ENCODE measurements around the gene SFXN4. TPM values are rescaled to one million over a fixed set of nuclear protein-coding genes. Genes with fewer than 3 reads are reported as not detected.

The SFXN4 gene, protein sequence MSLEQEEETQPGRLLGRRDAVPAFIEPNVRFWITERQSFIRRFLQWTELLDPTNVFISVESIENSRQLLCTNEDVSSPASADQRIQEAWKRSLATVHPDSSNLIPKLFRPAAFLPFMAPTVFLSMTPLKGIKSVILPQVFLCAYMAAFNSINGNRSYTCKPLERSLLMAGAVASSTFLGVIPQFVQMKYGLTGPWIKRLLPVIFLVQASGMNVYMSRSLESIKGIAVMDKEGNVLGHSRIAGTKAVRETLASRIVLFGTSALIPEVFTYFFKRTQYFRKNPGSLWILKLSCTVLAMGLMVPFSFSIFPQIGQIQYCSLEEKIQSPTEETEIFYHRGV
- total RNA-seq: 14.6 TPM
- long read RNA-seq, transcript SFXN4-201 (14 exons, 1,363 nt): major isoform, 10 of 26 reads
- long read RNA-seq, partial matches to known transcripts: 1 of 26 reads
- long read RNA-seq, other reads (novel, unspliced or antisense): 15 of 26 reads

DNA sequence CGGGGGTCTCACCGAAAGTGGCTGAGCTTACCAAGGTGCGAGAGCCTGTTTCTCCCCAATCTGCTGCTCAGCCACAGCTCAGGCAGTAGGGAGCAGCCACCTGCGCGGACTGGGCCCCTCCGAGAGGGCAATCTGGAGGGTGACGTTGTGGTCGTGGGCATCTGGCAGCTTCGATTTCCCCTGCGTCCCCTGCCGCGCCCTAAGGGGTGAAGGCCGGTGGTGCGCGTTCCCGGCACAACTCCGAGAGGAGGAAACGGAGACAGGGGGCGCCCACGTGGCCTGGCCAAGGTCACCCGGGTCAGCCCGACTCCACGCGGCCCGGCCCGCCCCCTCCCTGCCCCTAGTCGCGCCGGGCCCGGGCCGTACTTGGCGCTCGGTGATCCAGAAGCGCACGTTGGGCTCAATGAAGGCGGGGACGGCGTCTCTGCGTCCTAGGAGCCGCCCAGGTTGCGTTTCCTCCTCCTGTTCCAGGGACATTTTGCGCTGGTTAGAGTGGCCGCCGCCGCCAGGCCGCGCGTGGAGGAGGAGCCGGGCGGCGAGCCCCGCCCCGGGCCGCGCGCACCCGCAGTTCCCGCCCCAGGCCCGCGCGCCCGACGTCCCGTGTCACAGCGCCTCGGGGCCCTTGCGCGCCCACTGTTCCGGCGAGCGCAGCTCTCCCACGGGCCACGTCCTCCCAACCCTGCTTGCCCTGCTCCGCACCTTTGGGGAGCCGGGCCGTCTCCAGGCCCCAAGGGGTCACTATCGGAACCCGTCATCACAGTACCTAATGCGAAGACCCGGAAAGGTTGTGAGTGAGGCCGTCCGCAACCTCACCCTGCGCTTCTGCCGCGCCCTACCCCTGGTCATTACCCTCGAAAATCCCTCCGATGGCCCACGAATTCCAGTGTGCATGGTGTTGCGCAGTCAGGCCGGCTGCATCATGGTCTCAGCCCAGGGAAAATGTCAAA lies at the start of gene SFXN4:
SFXN4 (minus strand) TSS at position 544 of the 947 bp plus-strand sequence; CDS start at position 477, 67 bp downstream.
- peak; percentile 99 for ATAC-seq

DNA sequence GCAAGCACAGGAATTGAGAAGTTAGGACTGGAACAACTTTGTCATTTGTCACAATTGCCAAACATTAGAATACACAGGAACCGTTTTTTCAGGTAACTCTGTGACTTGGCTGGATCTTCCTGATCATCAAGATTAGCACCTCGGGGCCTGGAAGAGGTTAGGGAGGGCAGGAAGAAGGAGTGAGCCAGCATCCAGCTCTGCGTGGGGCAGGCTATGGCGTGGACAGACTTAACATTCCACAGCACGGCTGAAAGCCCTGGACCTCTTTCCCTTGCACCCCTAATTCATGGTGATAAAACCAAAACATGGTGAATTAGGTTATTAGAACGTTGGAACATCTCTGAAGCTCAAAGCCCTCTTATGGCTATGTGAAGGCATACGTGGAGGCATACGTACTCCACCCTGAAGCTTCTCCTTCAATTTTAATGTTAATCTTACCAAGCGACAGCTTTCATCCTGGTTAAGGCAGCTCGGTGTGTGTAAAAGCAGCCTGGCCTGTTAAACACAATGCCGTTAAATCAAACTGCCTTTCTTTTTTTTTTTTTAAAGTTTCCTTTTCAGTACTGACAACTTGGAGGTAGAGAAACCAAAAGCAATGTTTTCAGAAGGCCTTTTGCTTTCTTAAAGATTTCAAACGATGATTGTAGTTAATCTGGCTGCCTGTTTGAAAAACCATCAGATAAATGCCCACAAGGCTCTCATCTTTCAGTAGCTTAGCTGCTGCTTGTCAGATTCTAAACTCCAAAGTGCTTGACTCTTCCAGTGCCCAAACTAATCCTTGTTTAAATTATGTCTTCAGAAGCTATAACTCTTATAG lies 46.3 kb upstream of the SFXN4 start:
- ATAC-seq (no peak), DNase-seq (no peak)
- TF ChIP-seq, protein P1, sequence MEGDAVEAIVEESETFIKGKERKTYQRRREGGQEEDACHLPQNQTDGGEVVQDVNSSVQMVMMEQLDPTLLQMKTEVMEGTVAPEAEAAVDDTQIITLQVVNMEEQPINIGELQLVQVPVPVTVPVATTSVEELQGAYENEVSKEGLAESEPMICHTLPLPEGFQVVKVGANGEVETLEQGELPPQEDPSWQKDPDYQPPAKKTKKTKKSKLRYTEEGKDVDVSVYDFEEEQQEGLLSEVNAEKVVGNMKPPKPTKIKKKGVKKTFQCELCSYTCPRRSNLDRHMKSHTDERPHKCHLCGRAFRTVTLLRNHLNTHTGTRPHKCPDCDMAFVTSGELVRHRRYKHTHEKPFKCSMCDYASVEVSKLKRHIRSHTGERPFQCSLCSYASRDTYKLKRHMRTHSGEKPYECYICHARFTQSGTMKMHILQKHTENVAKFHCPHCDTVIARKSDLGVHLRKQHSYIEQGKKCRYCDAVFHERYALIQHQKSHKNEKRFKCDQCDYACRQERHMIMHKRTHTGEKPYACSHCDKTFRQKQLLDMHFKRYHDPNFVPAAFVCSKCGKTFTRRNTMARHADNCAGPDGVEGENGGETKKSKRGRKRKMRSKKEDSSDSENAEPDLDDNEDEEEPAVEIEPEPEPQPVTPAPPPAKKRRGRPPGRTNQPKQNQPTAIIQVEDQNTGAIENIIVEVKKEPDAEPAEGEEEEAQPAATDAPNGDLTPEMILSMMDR (IDR thresholded peaks at IDR 0.05): no peak
- intact Hi-C loops (cut with DNase I): no loop called here
- Histone ChIP-seq H3K4me1 (peaks cover 73% of the 10 kb centered on the region), H3K27me3 (ENCODE audit: low read depth) (no peaks in the 10 kb centered on the region), H3K36me3 (no peaks in the 10 kb centered on the region), H3K27ac (peak overlapping the region; percentile 84), H3K9me3 (no peaks in the 10 kb centered on the region), H3K4me3 (peak overlapping the region; percentile 79)

More for the DNA sequence above, at the start of gene SFXN4:
- intact Hi-C loops (cut with DNase I): no loop called here
- TF ChIP-seq, protein P1 (IDR thresholded peaks at IDR 0.05): peak; percentile 24
- H3K27me3 ChIP-seq (ENCODE audit: low read depth): no peaks in the 10 kb centered on the region
- peak within 1 kb of the TSS; percentile 91 for H3K27ac ChIP-seq
- H3K36me3 ChIP-seq: peaks cover 36% of the 10 kb centered on the region
- H3K4me1 ChIP-seq: peaks cover 23% of the 10 kb centered on the region
- no peaks in the 10 kb centered on the region for H3K9me3 ChIP-seq
- peak within 1 kb of the TSS; percentile 88 for H3K4me3 ChIP-seq
- peak; percentile 90 for DNase-seq

GRCh38 chr10:119211176-119211575 lies 45.7 kb upstream of the SFXN4 start:
- no peaks in the 10 kb centered on the region for H3K9me3 ChIP-seq
- peak overlapping the region; percentile 84 for H3K27ac ChIP-seq
- H3K36me3 ChIP-seq: no peaks in the 10 kb centered on the region
- TF ChIP-seq, protein P1 (IDR thresholded peaks at IDR 0.05): no peak
- peak overlapping the region; percentile 79 for H3K4me3 ChIP-seq
- ATAC-seq (no peak), DNase-seq (no peak)
- no peaks in the 10 kb centered on the region for H3K27me3 ChIP-seq (ENCODE audit: low read depth)
- peaks cover 71% of the 10 kb centered on the region for H3K4me1 ChIP-seq
- intact Hi-C loops (cut with DNase I): no loop called here

DNA sequence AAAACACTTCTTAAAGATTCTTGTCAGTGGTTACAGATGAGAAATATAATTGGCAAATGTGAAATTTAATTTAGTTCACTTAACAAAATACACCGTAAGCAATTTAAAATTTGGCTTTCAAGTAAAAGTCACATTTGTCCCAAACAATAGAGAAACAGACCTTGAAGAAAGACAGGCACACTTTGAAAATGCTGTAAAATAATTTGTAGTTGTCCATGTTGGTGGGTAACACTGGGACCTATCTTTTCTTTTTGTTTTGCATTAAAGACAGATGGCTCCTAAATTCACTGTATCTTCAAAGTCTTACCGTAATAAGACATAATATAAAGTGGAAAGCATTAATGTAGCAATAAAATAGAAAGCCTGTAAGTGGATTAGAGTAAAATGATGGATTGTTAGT lies 45.1 kb upstream of the SFXN4 start:
- Histone ChIP-seq H3K9me3 (no peaks in the 10 kb centered on the region), H3K4me1 (peaks cover 71% of the 10 kb centered on the region), H3K36me3 (no peaks in the 10 kb centered on the region), H3K27me3 (ENCODE audit: low read depth) (no peaks in the 10 kb centered on the region), H3K4me3 (peak overlapping the region; percentile 79), H3K27ac (peak overlapping the region; percentile 84)
- no peak for DNase-seq
- ATAC-seq: no peak
- TF ChIP-seq, protein P1 (IDR thresholded peaks at IDR 0.05): no peak
- intact Hi-C loops (cut with DNase I): no loop called here

Data from lower lobe of right lung (tissue), 2 donors.